ENCODE results near the gene OR52A1. TPM values are rescaled to one million over a fixed set of nuclear protein-coding genes. Genes with fewer than 3 reads are reported as not detected.

The OR52A1 gene
- total RNA-seq, 4 donors from 2014 or later = not detected

Other genes starting within 250 kb of the OR52A1 start
- not detected for gene OR51G2, start 235.4 kb downstream of the OR52A1 start, total RNA-seq
- gene OR51G1, start 230.4 kb downstream of the OR52A1 start, total RNA-seq = not detected
- gene OR51A4, start 207.2 kb downstream of the OR52A1 start, total RNA-seq = not detected
- not detected for gene OR51A2, start 199.0 kb downstream of the OR52A1 start, total RNA-seq
- not detected for gene OR51L1, start 159.9 kb downstream of the OR52A1 start, total RNA-seq
- gene OR52J3, start 108.2 kb downstream of the OR52A1 start, total RNA-seq = not detected
- gene OR52E2, start 95.1 kb downstream of the OR52A1 start, total RNA-seq = not detected
- gene OR52E1, start 85.2 kb downstream of the OR52A1 start, total RNA-seq = not detected
- not detected for gene OR52A5, start 16.4 kb downstream of the OR52A1 start, total RNA-seq
- gene OR51V1, start 45.9 kb upstream of the OR52A1 start, total RNA-seq = not detected
- 10 to 100 TPM in 2 of 4 donors, 1 to 10 TPM in 2; 3.7 to 45.8 (median 15.2) TPM for gene HBB, start 72.3 kb upstream of the OR52A1 start, total RNA-seq
- not detected for gene HBD, start 79.7 kb upstream of the OR52A1 start, total RNA-seq
- not detected for gene HBG1, start 95.1 kb upstream of the OR52A1 start, total RNA-seq
- gene HBG2, start 100.0 kb upstream of the OR52A1 start, total RNA-seq = not detected
- gene HBE1, start 115.2 kb upstream of the OR52A1 start, total RNA-seq = 1 to 10 TPM in 1 of 4 donors, not detected in 3; 1.9 TPM
- gene OR51B4, start 147.2 kb upstream of the OR52A1 start, total RNA-seq = not detected
- gene OR51B2, start 169.5 kb upstream of the OR52A1 start, total RNA-seq = not detected
- gene OR51B5, start 188.8 kb upstream of the OR52A1 start, total RNA-seq = not detected
- gene OR51B6, start 196.8 kb upstream of the OR52A1 start, total RNA-seq = not detected
- gene OR51M1, start 229.1 kb upstream of the OR52A1 start, total RNA-seq = not detected

Data from suprapubic skin (tissue), 4 donors.